Left kidney (tissue), 2 donors: ENCODE data around the gene GRHL3. TPM values are rescaled to one million over a fixed set of nuclear protein-coding genes. Genes with fewer than 3 reads are reported as not detected.

ENCODE experiments used
- DNase-seq: peaks from one replicate; pipeline ENCODE4 v3.0.0-alpha.2; 2013
- polyA plus RNA-seq: library from polyadenylated mRNA; unstranded; fragments of 120-200 nt; gene quantifications from one replicate; pipeline ENCODE4 v1.2.1, GENCODE V29; 2013; ENCODE audit not compliant: insufficient read length

Gene GRHL3
- polyA plus RNA-seq, 1 donor = 4.6 TPM

DNA sequence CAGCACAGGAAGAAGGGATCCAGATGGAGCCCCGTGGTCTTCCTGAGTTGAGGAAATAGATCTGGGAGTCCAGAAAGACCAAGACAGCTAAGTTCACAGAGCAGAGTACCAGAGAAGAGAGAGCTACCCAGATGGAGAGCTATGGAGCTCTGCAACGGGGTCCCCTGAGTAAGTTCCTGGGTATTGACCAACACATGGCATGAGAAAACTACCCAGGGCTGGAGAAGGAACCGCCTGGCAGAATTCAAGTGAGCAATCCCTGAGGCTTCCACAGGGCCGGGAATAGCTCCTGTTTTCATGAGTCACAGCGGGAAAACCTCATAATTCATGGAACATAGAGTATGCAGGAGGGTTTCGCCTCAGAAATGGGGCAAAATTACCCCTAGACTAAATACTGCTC lies 74.7 kb downstream of the GRHL3 start:
- DNase-seq = no peak

DNA sequence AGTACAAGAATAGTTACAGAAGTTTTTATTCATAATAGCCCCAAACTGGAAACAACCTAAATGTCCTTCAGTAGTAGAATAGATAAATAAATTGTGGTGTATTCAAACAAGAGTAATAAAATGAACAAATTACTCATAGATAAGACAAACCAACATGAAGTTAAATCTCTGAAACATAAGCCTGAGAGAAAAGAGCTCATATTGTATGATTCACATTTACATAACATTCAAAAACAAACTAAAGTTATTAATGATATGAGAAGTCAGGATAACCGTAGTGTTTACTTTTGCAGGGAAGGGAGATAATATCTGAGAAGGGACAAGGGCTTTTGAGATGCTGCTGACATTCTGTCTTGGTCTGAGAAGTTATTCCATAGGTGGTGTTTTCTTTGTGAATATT lies 80.9 kb downstream of the GRHL3 start:
- DNase-seq = no peak

DNA sequence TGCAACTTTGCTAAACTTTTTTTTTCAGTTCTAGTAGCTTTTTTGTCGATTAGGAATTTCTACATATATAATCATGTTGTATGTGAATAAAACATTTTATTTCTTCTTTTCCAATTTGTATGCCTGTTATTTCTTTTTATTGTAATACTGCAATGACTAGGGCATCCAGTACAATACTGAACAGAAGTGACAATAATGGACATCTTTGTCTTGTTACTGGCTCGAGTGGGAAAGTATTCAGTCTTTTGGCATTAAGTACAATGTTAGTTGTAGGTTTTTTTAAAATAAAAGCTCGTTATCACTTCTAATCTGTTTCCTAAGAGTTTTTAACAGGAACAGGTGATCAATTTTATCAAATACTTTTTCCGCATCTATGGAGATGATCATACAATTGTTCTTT lies 84.6 kb downstream of the GRHL3 start:
- no peak for DNase-seq

Other genes starting within 250 kb of the GRHL3 start
- 22.1 TPM for gene MYOM3, start 207.2 kb upstream of the GRHL3 start, polyA plus RNA-seq
- 4.0 TPM for gene IL22RA1, start 176.2 kb upstream of the GRHL3 start, polyA plus RNA-seq
- gene IFNLR1, start 132.1 kb upstream of the GRHL3 start, polyA plus RNA-seq = 3.5 TPM
- 12.2 TPM for gene STPG1, start 94.4 kb downstream of the GRHL3 start, polyA plus RNA-seq
- gene NIPAL3, start 96.4 kb downstream of the GRHL3 start, polyA plus RNA-seq = 23.3 TPM
- 10.3 TPM for gene RCAN3, start 183.5 kb downstream of the GRHL3 start, polyA plus RNA-seq
- 0.80 TPM for gene NCMAP, start 236.7 kb downstream of the GRHL3 start, polyA plus RNA-seq